GM12864 (cell line): ENCODE data around the gene VAMP2.

ENCODE experiments used
- DNase-seq: peaks from one replicate; pipeline ENCODE4 v3.0.0-alpha.2; 2011; ENCODE audit warnings: low read depth
- H3K4me3 ChIP-seq: 2 replicates; pipeline ENCODE4 v1.5.1; 2011; ENCODE audit warnings: mild to moderate bottlenecking, low read depth, low read length, control low read depth
- CTCF ChIP-seq: IDR thresholded peaks from 2 replicates; pipeline ENCODE4 v1.5.1; 2011; ENCODE audit warnings: low read depth, mild to moderate bottlenecking, moderate library complexity, low read length, control low read depth, inconsistent platforms; ENCODE audit errors: missing control alignments

Gene VAMP2

DNA sequence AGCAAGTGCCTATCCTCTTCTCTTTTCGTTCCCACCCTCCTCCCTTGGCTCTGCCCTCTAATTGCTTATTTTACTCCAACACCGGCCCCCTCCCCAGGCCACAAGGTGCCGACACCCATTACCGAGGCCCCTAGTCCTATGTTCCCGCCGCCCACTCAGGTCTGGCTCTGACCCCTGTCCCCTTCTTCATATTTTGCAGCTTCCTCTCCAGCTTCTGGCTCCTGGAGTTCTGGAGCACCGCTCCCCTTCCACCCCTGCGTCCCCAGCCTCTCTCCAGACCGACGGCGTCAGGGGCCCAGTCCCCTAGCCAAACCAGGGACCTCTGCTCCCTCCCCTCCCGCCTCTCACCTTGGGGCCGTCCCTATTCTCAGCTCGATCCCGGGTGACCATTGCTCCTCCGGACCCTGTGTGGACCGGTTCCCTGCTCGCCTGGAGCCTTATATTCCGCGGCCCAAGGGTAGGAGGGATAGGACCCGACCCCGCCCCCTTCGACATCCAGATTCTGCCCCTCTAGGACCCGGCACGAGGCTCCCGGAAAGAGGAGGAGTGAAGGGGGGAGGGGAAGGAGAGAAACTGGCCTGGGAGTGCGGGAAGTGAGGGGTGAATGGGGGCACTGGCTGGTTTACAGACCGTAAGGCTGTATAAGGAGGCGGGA, 38.9 kb downstream of the VAMP2 start, which contains the start of gene HES7:
TSS of gene HES7 (minus strand) at position 412 of the 655 bp plus-strand sequence. CDS start at position 390, 22 bp downstream.
- H3K4me3 ChIP-seq, result peak within 1 kb of the TSS; percentile 49
- TF ChIP-seq CTCF, result no peak
- DNase-seq, result no peak

GRCh38 chr17:8122924-8123694, 39.6 kb downstream of the VAMP2 start:
- TF ChIP-seq CTCF, result no peak
- peak overlapping the region; percentile 49 for H3K4me3 ChIP-seq
- DNase-seq, result no peak

- DNase-seq, result no peak
- TF ChIP-seq CTCF, result no peak
- peak overlapping the region; percentile 49 for H3K4me3 ChIP-seq
Measured at GRCh38 chr17:8122422-8122923, 40.3 kb downstream of the VAMP2 start.

- H3K4me3 ChIP-seq, result peak overlapping the region; percentile 49
- TF ChIP-seq CTCF, result peak; percentile 59
- no peak for DNase-seq
Measured at GRCh38 chr17:8121681-8122421, 40.9 kb downstream of the VAMP2 start.

- DNase-seq, result no peak
- no peak for TF ChIP-seq CTCF
- H3K4me3 ChIP-seq, result peak overlapping the region; percentile 49
Measured at GRCh38 chr17:8121407-8121680, 41.4 kb downstream of the VAMP2 start.

DNA sequence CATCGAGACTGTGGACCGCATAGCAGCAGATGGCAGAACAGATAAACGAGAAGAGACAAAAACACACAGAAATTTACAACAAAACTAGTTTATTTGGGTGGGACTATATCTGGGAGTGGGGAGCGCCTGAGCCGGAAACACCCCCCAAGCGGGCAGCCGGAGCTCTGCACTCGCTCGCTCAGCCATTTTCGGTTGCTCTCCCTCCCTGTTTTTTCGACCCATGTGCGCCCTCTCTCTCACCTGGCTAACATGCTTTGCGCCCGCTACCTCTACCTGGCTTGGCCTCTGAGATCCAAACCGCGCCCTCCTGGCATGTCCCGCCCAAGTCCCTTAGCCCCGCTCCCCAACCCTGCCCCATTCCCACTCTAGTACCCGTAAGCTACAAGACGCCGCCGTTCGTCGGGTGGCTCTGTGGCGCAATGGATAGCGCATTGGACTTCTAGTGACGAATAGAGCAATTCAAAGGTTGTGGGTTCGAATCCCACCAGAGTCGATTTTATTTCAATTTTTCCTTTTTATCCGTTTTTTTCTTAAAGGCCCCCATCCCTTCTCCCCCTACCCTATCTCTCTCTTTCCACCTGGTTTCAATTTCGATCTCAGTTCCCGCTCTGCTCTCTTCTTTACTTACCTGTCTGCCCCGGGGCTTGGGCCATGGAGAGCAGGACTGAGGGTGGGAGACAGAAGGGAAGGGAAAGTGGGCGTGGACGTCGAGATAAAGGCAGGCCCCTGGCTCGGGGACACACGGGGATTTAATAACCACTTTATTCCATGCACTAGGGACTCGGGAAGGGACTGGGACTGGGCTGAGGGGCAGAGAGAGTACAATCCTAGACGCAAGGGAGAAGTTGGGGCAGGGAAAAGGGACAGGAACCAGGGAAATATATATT, 42.0 kb downstream of the VAMP2 start:
- peak; percentile 66 for TF ChIP-seq CTCF
- H3K4me3 ChIP-seq, result peak overlapping the region; percentile 49
- DNase-seq, result peak; percentile 52
